NB4 (cell line): Measurements from ENCODE around the gene CYP1A1.

ENCODE experiments used
- DNase-seq: peaks from one replicate; pipeline ENCODE4 v3.0.0; 2010; ENCODE audit warnings: low read depth
- H3K4me3 ChIP-seq: one replicate; pipeline ENCODE4 v1.5.1; 2011; ENCODE audit warnings: mild to moderate bottlenecking, low read depth, low read length, moderate library complexity
- MYC ChIP-seq: IDR thresholded peaks from 2 replicates; pipeline ENCODE4 v1.6.1; 2011; ENCODE audit warnings: low read depth, low read length
- POLR2A ChIP-seq: IDR thresholded peaks from 2 replicates; pipeline ENCODE4 v1.6.1; 2011; ENCODE audit warnings: mild to moderate bottlenecking; ENCODE audit not compliant: insufficient read length; ENCODE audit errors: extremely low read depth
- TF ChIP-seq, protein P1 (sequence below): IDR thresholded peaks from one replicate; pipeline ENCODE4 v1.5.1; 2012; ENCODE audit warnings: low read depth, low read length
- TF ChIP-seq, protein P2 (sequence below): IDR thresholded peaks from 2 replicates; pipeline ENCODE4 v1.6.1; 2011; ENCODE audit warnings: low read depth, low read length

Gene CYP1A1

DNA sequence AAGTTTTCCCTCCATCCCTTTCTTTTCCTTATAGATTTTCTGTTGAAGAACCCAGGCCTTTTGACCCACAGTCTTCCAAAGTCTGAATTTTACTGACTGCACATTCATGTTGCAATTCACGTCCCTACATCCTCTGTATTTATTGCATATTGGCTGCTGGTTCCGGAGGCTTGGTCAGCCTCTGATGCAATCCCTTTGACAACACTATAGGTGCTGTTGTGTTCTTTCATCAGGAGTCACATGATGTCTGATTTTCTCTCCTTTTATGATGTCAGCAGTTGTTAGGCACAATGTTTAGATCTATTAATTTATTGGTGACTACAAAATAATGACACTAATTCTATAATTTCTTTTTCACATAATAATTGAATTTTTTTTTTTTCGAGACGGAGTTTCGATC, 8.7 kb downstream of the CYP1A1 start:
- peak; percentile 79 for DNase-seq
- TF ChIP-seq, protein P1, sequence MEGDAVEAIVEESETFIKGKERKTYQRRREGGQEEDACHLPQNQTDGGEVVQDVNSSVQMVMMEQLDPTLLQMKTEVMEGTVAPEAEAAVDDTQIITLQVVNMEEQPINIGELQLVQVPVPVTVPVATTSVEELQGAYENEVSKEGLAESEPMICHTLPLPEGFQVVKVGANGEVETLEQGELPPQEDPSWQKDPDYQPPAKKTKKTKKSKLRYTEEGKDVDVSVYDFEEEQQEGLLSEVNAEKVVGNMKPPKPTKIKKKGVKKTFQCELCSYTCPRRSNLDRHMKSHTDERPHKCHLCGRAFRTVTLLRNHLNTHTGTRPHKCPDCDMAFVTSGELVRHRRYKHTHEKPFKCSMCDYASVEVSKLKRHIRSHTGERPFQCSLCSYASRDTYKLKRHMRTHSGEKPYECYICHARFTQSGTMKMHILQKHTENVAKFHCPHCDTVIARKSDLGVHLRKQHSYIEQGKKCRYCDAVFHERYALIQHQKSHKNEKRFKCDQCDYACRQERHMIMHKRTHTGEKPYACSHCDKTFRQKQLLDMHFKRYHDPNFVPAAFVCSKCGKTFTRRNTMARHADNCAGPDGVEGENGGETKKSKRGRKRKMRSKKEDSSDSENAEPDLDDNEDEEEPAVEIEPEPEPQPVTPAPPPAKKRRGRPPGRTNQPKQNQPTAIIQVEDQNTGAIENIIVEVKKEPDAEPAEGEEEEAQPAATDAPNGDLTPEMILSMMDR, result no peak
- TF ChIP-seq, protein P2, sequence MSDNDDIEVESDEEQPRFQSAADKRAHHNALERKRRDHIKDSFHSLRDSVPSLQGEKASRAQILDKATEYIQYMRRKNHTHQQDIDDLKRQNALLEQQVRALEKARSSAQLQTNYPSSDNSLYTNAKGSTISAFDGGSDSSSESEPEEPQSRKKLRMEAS, result peak; percentile 37; the same call in 1 of the 2 replicates
- no peak overlapping the region for H3K4me3 ChIP-seq

DNA sequence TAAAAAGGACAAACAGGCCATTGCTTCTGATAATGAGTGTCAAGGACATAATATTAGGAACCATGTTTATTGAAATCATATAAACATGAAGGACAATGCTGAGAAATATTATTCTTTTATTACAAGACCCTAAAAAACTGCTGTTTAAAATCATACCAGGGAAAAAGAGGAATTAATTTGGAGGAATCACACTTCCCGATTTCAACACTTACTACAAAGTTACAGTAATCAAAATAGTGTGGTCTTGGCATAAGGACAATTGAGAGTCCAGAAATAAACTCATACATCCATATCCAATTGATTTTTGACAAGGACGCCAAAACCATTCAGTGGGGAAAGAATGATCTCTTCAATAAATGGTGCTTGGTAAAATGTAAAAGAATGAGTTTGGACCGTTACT, 13.0 kb downstream of the CYP1A1 start:
- H3K4me3 ChIP-seq, result no peak overlapping the region
- no peak for DNase-seq
- TF ChIP-seq POLR2A, result no peak
- TF ChIP-seq, protein P2, result no peak
- no peak for TF ChIP-seq MYC
- TF ChIP-seq, protein P1, result no peak

DNA sequence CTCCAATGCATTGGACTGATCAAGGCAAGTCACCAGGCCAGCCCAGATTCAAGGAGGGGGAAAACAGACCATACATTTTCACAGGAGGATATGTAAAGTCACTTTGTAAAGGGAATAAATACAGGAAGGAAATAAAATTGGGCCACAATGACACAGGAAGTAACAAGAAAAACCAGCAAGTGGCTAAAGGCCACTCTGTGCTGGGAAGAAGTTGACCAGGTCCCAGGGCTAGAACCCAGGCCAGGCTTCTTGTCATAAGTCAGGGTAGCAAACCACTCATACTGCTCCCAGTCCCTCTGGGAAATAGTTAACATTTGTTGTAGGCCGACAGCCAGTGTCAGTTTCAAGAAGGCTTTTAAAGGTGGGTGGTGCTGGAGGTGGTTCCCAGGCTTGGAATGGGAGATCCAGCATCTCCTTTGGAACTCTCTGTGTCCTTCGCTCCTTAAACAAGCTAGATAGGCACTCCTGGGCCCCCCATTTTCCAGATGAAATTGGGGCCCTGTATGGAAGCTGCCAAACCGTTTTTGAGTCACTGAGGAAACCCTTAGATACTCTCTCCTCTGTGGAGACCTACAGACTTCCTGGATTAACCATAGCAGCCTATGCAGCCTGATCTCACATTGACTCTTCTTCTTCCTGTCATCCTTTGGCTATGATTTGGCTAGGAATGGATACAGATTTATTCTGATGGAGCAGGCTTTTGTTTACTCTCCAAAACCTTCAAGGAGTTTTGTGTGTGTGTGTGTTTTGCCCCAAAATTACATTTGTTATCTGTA, 14.8 kb downstream of the CYP1A1 start:
- TF ChIP-seq, protein P2, result no peak
- TF ChIP-seq POLR2A, result no peak
- TF ChIP-seq, protein P1, result no peak
- TF ChIP-seq MYC, result no peak
- DNase-seq, result no peak
- no peak overlapping the region for H3K4me3 ChIP-seq

DNA sequence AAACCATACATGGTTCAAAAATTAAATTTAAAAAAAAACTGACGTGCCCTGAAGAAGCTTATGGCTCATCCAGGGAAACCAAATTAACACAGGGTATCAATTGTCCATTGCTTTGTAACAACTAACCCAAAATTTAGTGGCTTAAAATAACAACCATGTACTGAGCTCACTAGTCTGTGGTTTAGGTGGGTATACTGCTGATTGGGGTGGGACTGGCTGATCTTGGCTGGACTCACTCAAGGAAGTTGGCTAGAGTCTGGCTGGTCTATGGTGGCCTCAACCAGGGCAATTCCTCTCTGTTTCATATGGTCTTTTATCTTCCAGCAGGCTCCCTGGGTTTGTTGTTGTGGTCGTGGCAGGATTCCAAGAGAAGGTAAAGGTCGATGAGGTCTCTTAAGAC, 15.4 kb downstream of the CYP1A1 start:
- TF ChIP-seq POLR2A (no peak), MYC (no peak)
- TF ChIP-seq, protein P1, result no peak
- TF ChIP-seq, protein P2, result no peak
- no peak overlapping the region for H3K4me3 ChIP-seq
- no peak for DNase-seq

DNA sequence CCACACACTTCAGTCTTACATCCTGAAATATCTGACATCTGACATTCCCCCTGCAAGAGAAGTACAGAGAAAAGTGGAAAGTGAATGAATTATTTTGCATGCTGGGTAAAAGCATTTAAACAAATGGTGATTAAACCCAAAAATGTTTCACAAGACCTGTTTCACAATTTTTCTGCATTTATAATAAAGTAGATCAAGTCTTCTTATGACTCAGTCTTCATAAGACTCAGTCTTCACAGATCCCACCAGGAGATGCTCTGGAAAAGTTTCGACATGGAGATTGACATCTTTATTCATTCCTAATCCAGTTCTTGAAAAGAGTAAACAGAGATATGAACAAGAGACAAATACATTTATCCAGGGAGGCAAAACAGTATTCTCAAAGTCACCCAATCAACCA, 16.3 kb downstream of the CYP1A1 start:
- no peak for DNase-seq
- H3K4me3 ChIP-seq, result no peak overlapping the region
- TF ChIP-seq, protein P1, result no peak
- TF ChIP-seq, protein P2, result no peak
- TF ChIP-seq POLR2A, result no peak
- no peak for TF ChIP-seq MYC
